WTC11 (cell line): ENCODE measurements around the gene GNAI3. TPM values are rescaled to one million over a fixed set of nuclear protein-coding genes. Genes with fewer than 3 reads are reported as not detected.

ENCODE experiments used
- ATAC-seq: fragments of 200-7000 bp; cut with Tn5 transposase; 2 replicates; pipeline ENCODE4 v1.10.0; 2021; ENCODE audit warnings: mild to moderate bottlenecking, moderate library complexity
- CTCF ChIA-PET: fragments of 300-600 bp; sonication (Branson Sonifier 250); formaldehyde crosslinking; loops from one replicate; lab custom pipeline; 2021; ENCODE audit warnings: antibody characterized with exemption; lab: Charles Lee
- POLR2A ChIA-PET: fragments of 350-600 bp; sonication (Branson Sonifier 250); formaldehyde crosslinking; loops from one replicate; lab custom pipeline; 2021; ENCODE audit warnings: antibody characterized with exemption; lab: Charles Lee
- DNase-seq: peaks from one replicate; pipeline ENCODE4 v3.0.0; 2021; ENCODE audit warnings: low spot score
- H3K27ac Mint-ChIP-seq: 2 replicates; pipeline ENCODE4 v1.8.0; 2021; ENCODE audit warnings: mixed read lengths
- H3K27me3 Mint-ChIP-seq: 2 replicates; pipeline ENCODE4 v1.8.0; 2021; ENCODE audit warnings: low read depth, mild to moderate bottlenecking, moderate library complexity, mixed read lengths
- H3K36me3 Mint-ChIP-seq: 2 replicates; pipeline ENCODE4 v1.8.0; 2021; ENCODE audit warnings: mixed read lengths
- H3K4me1 Mint-ChIP-seq: 2 replicates; pipeline ENCODE4 v1.8.0; 2022; ENCODE audit warnings: mixed read lengths
- H3K4me3 Mint-ChIP-seq: 2 replicates; pipeline ENCODE4 v1.8.0; 2021; ENCODE audit warnings: mild to moderate bottlenecking, moderate library complexity, mixed read lengths
- H3K9me3 Mint-ChIP-seq: 2 replicates; pipeline ENCODE4 v1.8.0; 2021; ENCODE audit warnings: mixed read lengths
- FOXK1 ChIP-seq: sonication (generic); formaldehyde crosslinking; IDR thresholded peaks from 2 replicates; pipeline ENCODE4 v1.8.0; 2022; ENCODE audit warnings: mild to moderate bottlenecking, moderate library complexity, missing genetic modification reagents
- FOXP1 ChIP-seq: sonication (generic); formaldehyde crosslinking; IDR thresholded peaks from 2 replicates; pipeline ENCODE4 v1.8.0; 2022; ENCODE audit warnings: missing genetic modification reagents, mild to moderate bottlenecking, moderate library complexity, borderline replicate concordance
- GABPB1 ChIP-seq: sonication (generic); formaldehyde crosslinking; IDR thresholded peaks from 2 replicates; pipeline ENCODE4 v1.8.1; 2023; ENCODE audit warnings: mild to moderate bottlenecking, missing genetic modification reagents
- IRF2 ChIP-seq: sonication (generic); formaldehyde crosslinking; IDR thresholded peaks from 2 replicates; pipeline ENCODE4 v1.8.0; 2022; ENCODE audit warnings: low read depth, missing genetic modification reagents, borderline replicate concordance
- KAT7 ChIP-seq: sonication (generic); formaldehyde crosslinking; IDR thresholded peaks from 2 replicates; pipeline ENCODE4 v1.8.1; 2023; ENCODE audit warnings: missing genetic modification reagents, mild to moderate bottlenecking, borderline replicate concordance
- NR3C1 ChIP-seq: sonication (generic); formaldehyde crosslinking; conservative IDR thresholded peaks from 2 replicates; pipeline ENCODE4 v1.8.1; 2023; ENCODE audit warnings: low read depth, mild to moderate bottlenecking, missing genetic modification reagents
- SMAD3 ChIP-seq: sonication (generic); formaldehyde crosslinking; IDR thresholded peaks from 2 replicates; pipeline ENCODE4 v1.8.0; 2022; ENCODE audit warnings: missing genetic modification reagents, mild to moderate bottlenecking, borderline replicate concordance
- SMAD4 ChIP-seq: sonication (generic); formaldehyde crosslinking; IDR thresholded peaks from 2 replicates; pipeline ENCODE4 v1.8.0; 2022; ENCODE audit warnings: mild to moderate bottlenecking, missing genetic modification reagents
- TCF7 ChIP-seq: sonication (generic); formaldehyde crosslinking; IDR thresholded peaks from 2 replicates; pipeline ENCODE4 v1.8.0; 2022; ENCODE audit warnings: mild to moderate bottlenecking, low read depth, missing genetic modification reagents, moderate library complexity
- TEAD4 ChIP-seq: sonication (generic); formaldehyde crosslinking; IDR thresholded peaks from 2 replicates; pipeline ENCODE4 v1.8.0; 2022; ENCODE audit warnings: mild to moderate bottlenecking, missing genetic modification reagents
- ZNF121 ChIP-seq: sonication (generic); formaldehyde crosslinking; IDR thresholded peaks from 2 replicates; pipeline ENCODE4 v1.8.0; 2023; ENCODE audit warnings: missing genetic modification reagents
- ZNF281 ChIP-seq: sonication (generic); formaldehyde crosslinking; IDR thresholded peaks from 2 replicates; pipeline ENCODE4 v1.8.0; 2023; ENCODE audit warnings: mild to moderate bottlenecking, missing genetic modification reagents
- total RNA-seq: library from RNA; stranded (reverse); gene quantifications from 3 replicates; pipeline ENCODE4 v1.2.3, GENCODE V29; 2021
- TF ChIP-seq, protein P1 (sequence below): sonication (generic); formaldehyde crosslinking; IDR thresholded peaks from 2 replicates; pipeline ENCODE4 v1.8.0; 2023; ENCODE audit warnings: missing genetic modification reagents, mild to moderate bottlenecking, borderline replicate concordance
- TF ChIP-seq, protein P2 (sequence below): fragments of 250-450 bp; sonication (Bioruptor Pico); IDR thresholded peaks from 2 replicates; pipeline ENCODE4 v1.9.0; 2021; ENCODE audit warnings: mild to moderate bottlenecking
- TF ChIP-seq, protein P3 (sequence below): sonication (generic); formaldehyde crosslinking; conservative IDR thresholded peaks from 2 replicates; pipeline ENCODE4 v1.8.1; 2022; ENCODE audit warnings: mild to moderate bottlenecking, missing genetic modification reagents
- TF ChIP-seq, protein P4 (sequence below): sonication (generic); formaldehyde crosslinking; IDR thresholded peaks from 2 replicates; pipeline ENCODE4 v1.8.1; 2023; ENCODE audit warnings: mild to moderate bottlenecking, missing genetic modification reagents, moderate library complexity
- TF ChIP-seq, protein P5 (sequence below): fragments of 250-450 bp; sonication (Bioruptor Pico); conservative IDR thresholded peaks from 2 replicates; pipeline ENCODE4 v1.9.0; 2021; ENCODE audit warnings: mild to moderate bottlenecking
- TF ChIP-seq, protein P6 (sequence below): sonication (generic); formaldehyde crosslinking; IDR thresholded peaks from 2 replicates; pipeline ENCODE4 v1.8.1; 2022; ENCODE audit warnings: low read depth, mild to moderate bottlenecking, moderate library complexity, missing genetic modification reagents, borderline replicate concordance

GNAI3 gene
- total RNA-seq, 1 experiment from 2014 or later, result 7.2 TPM

GRCh38 chr1:109592916-109593315 is 44.5 kb downstream of the GNAI3 start (continued):
- TF ChIP-seq TCF7 (CRISPR knock-in tag) (no peak), IRF2 (CRISPR knock-in tag) (no peak), TEAD4 (no peak), ZNF121 (no peak), GABPB1 (CRISPR knock-in tag) (no peak)
- TF ChIP-seq, protein P1, sequence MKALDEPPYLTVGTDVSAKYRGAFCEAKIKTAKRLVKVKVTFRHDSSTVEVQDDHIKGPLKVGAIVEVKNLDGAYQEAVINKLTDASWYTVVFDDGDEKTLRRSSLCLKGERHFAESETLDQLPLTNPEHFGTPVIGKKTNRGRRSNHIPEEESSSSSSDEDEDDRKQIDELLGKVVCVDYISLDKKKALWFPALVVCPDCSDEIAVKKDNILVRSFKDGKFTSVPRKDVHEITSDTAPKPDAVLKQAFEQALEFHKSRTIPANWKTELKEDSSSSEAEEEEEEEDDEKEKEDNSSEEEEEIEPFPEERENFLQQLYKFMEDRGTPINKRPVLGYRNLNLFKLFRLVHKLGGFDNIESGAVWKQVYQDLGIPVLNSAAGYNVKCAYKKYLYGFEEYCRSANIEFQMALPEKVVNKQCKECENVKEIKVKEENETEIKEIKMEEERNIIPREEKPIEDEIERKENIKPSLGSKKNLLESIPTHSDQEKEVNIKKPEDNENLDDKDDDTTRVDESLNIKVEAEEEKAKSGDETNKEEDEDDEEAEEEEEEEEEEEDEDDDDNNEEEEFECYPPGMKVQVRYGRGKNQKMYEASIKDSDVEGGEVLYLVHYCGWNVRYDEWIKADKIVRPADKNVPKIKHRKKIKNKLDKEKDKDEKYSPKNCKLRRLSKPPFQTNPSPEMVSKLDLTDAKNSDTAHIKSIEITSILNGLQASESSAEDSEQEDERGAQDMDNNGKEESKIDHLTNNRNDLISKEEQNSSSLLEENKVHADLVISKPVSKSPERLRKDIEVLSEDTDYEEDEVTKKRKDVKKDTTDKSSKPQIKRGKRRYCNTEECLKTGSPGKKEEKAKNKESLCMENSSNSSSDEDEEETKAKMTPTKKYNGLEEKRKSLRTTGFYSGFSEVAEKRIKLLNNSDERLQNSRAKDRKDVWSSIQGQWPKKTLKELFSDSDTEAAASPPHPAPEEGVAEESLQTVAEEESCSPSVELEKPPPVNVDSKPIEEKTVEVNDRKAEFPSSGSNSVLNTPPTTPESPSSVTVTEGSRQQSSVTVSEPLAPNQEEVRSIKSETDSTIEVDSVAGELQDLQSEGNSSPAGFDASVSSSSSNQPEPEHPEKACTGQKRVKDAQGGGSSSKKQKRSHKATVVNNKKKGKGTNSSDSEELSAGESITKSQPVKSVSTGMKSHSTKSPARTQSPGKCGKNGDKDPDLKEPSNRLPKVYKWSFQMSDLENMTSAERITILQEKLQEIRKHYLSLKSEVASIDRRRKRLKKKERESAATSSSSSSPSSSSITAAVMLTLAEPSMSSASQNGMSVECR (CRISPR knock-in tag), result no peak
- TF ChIP-seq, protein P2, sequence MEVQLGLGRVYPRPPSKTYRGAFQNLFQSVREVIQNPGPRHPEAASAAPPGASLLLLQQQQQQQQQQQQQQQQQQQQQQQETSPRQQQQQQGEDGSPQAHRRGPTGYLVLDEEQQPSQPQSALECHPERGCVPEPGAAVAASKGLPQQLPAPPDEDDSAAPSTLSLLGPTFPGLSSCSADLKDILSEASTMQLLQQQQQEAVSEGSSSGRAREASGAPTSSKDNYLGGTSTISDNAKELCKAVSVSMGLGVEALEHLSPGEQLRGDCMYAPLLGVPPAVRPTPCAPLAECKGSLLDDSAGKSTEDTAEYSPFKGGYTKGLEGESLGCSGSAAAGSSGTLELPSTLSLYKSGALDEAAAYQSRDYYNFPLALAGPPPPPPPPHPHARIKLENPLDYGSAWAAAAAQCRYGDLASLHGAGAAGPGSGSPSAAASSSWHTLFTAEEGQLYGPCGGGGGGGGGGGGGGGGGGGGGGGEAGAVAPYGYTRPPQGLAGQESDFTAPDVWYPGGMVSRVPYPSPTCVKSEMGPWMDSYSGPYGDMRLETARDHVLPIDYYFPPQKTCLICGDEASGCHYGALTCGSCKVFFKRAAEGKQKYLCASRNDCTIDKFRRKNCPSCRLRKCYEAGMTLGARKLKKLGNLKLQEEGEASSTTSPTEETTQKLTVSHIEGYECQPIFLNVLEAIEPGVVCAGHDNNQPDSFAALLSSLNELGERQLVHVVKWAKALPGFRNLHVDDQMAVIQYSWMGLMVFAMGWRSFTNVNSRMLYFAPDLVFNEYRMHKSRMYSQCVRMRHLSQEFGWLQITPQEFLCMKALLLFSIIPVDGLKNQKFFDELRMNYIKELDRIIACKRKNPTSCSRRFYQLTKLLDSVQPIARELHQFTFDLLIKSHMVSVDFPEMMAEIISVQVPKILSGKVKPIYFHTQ (CRISPR knock-in tag), result no peak
- TF ChIP-seq, protein P3, sequence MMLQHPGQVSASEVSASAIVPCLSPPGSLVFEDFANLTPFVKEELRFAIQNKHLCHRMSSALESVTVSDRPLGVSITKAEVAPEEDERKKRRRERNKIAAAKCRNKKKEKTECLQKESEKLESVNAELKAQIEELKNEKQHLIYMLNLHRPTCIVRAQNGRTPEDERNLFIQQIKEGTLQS (CRISPR knock-in tag), result no peak
- TF ChIP-seq, protein P4, sequence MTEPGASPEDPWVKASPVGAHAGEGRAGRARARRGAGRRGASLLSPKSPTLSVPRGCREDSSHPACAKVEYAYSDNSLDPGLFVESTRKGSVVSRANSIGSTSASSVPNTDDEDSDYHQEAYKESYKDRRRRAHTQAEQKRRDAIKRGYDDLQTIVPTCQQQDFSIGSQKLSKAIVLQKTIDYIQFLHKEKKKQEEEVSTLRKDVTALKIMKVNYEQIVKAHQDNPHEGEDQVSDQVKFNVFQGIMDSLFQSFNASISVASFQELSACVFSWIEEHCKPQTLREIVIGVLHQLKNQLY, result no peak
- TF ChIP-seq, protein P5, sequence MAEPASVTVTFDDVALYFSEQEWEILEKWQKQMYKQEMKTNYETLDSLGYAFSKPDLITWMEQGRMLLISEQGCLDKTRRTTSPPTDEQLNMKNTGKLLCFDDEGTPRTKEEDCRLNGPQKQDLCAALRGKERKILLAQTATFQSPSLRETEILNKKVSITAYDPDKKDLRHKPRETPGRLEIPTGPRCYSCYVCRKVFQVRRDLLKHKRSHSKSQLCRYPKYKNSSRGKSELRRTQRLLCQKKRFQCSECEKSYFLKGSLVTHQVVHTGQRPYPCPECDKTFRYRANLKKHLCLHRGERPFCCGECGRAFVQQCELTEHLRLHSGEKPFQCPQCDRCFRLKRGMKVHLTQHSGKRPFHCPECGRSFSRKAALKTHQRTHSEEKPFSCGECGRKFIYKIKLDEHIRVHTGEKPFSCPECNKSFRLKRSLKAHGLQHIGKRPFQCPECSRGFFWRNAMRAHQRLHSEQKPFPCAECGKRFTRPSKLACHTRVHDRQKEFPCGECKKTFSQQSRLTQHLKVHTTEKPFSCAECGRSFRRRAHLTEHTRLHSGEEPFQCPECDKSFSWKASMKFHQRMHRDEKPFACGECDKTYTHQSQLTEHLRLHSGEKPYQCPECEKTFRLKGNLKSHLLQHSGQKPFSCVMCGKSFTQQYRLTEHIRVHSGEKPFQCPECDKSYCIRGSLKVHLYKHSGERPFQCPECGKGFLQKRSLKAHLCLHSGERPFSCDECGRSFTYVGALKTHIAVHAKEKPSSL (CRISPR knock-in tag), result no peak

- TF ChIP-seq ZNF281, result no peak
- no peak for TF ChIP-seq NR3C1 (CRISPR knock-in tag)
- TF ChIP-seq SMAD4 (CRISPR knock-in tag), result no peak
- no peak for TF ChIP-seq SMAD3 (CRISPR knock-in tag)
- TF ChIP-seq FOXK1 (CRISPR knock-in tag), result no peak
- no peak for TF ChIP-seq KAT7
- TF ChIP-seq FOXP1 (CRISPR knock-in tag), result no peak
- TF ChIP-seq, protein P6, sequence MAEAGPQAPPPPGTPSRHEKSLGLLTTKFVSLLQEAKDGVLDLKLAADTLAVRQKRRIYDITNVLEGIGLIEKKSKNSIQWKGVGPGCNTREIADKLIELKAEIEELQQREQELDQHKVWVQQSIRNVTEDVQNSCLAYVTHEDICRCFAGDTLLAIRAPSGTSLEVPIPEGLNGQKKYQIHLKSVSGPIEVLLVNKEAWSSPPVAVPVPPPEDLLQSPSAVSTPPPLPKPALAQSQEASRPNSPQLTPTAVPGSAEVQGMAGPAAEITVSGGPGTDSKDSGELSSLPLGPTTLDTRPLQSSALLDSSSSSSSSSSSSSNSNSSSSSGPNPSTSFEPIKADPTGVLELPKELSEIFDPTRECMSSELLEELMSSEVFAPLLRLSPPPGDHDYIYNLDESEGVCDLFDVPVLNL (CRISPR knock-in tag), result no peak
- Mint-ChIP-seq H3K36me3 (peaks cover 16% of the 10 kb centered on the region), H3K9me3 (no peaks in the 10 kb centered on the region), H3K27ac (no peak overlapping the region), H3K4me3 (no peak overlapping the region), H3K27me3 (no peaks in the 10 kb centered on the region), H3K4me1 (0 out of 2 replicates have a peak, but pooled peaks cover 3% of the 10 kb centered on the region)
- DNase-seq (no peak), ATAC-seq (no peak)
- POLR2A ChIA-PET, result no interaction called here
- CTCF ChIA-PET, result interaction anchor here (0.8 kb wide), 1 partner anchor 44 kb away, joined by 3 read pairs; no protein-coding TSS in a partner anchor
Measured at GRCh38 chr1:109595531-109595930, 47.1 kb downstream of the GNAI3 start.
